ENCODE measurements around the gene MMP3.

The MMP3 gene

DNA sequence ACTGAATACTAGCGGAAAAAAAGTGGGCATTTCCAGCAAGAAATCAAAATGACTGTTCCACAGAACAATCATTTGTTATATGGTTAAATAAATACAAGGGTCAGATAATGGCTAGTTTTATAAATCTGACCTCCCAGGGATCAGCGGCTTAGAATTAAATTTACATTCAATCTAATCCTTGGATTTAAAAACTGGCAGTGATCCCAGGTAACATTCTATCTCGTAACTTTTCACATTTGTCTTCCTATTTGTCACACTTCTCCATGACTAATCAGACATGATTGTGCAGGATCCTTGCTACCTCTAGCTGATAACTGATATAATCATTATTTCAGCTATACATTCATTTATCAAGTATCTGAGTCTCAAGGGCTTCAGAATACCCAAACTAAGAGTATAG, 2.9 kb upstream of the MMP3 start:
- Mint-ChIP-seq H3K4me1 (ENCODE audit: low read depth) (no peaks in the 10 kb centered on the region), H3K4me3 (no peak overlapping the region), H3K27ac (no peak overlapping the region), H3K9me3 (ENCODE audit: low read depth) (no peaks in the 10 kb centered on the region), H3K27me3 (peaks cover 13% of the 10 kb centered on the region), H3K36me3 (no peaks in the 10 kb centered on the region)

- Mint-ChIP-seq H3K27me3 (peaks cover 8% of the 10 kb centered on the region), H3K4me3 (no peak overlapping the region), H3K36me3 (no peaks in the 10 kb centered on the region), H3K9me3 (ENCODE audit: low read depth) (no peaks in the 10 kb centered on the region), H3K4me1 (ENCODE audit: low read depth) (no peaks in the 10 kb centered on the region), H3K27ac (no peak overlapping the region)
Measured at GRCh38 chr11:102842930-102843329, 479 bp downstream of the MMP3 start.

DNA sequence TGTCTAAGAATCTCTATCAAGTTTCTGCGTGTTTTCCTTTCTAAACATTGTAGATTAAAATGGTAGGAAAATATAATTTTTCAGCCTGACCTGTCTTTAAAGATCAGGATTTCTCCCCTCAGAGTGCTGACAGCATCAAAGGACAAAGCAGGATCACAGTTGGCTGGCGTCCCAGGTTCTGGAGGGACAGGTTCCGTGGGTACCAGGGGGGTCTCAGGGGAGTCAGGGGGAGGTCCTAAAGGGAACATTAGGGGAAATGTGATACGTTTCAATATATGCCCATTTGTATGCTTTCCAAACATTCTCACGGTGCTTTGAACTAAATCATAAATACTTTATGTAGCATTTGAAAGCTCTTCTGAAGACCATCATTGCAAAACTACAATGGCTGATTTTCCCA, 3.4 kb downstream of the MMP3 start:
- H3K27ac Mint-ChIP-seq = no peak overlapping the region
- H3K27me3 Mint-ChIP-seq = peaks cover 5% of the 10 kb centered on the region
- no peaks in the 10 kb centered on the region for H3K9me3 Mint-ChIP-seq (ENCODE audit: low read depth)
- H3K4me3 Mint-ChIP-seq = no peak overlapping the region
- no peaks in the 10 kb centered on the region for H3K4me1 Mint-ChIP-seq (ENCODE audit: low read depth)
- no peaks in the 10 kb centered on the region for H3K36me3 Mint-ChIP-seq

DNA sequence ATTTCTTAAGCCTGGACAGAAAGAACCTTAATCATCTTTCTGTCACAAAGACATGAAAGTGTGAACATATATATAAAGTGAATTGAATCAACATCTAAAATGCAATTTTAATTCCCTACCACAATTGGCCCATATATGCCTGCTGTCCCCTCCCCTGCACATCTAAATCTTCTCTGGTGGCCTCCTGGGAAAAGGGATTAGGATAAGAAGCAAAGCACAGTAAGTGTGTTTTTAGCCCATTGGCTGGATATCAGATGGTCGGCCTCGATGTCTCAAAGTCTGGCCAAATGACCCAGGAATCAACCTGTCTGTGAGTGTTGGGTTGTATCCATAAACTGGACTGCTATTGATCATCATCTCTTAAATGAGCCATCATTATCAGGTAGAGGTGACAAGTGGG, 5.8 kb downstream of the MMP3 start:
- Mint-ChIP-seq H3K4me1 (ENCODE audit: low read depth) (no peaks in the 10 kb centered on the region), H3K27me3 (peaks cover 3% of the 10 kb centered on the region), H3K36me3 (no peaks in the 10 kb centered on the region)

DNA sequence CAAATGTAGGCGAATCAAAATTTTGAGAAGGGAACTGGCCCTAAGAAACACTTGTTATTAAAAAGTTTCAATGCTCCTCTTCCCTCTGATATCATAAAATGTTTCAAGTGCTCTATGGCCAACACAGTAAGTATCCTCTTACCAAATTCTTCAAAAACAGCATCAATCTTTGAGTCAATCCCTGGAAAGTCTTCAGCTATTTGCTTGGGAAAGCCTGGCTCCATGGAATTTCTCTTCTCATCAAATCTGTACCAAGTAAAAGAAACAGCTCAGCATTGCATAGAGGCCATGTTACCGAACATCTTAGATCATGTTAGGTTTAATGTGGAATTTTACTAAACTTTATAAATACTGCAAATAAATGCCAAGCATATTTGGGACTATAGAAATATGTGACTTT, 6.3 kb downstream of the MMP3 start:
- no peak overlapping the region for H3K4me3 Mint-ChIP-seq
- H3K27me3 Mint-ChIP-seq = peaks cover 3% of the 10 kb centered on the region
- no peaks in the 10 kb centered on the region for H3K4me1 Mint-ChIP-seq (ENCODE audit: low read depth)
- H3K27ac Mint-ChIP-seq = no peak overlapping the region
- no peaks in the 10 kb centered on the region for H3K36me3 Mint-ChIP-seq
- no peaks in the 10 kb centered on the region for H3K9me3 Mint-ChIP-seq (ENCODE audit: low read depth)

More for the DNA sequence above, 5.8 kb downstream of the MMP3 start:
- Mint-ChIP-seq H3K4me3 (no peak overlapping the region), H3K27ac (no peak overlapping the region), H3K9me3 (ENCODE audit: low read depth) (no peaks in the 10 kb centered on the region)

GRCh38 chr11:102836290-102836875, 7.0 kb downstream of the MMP3 start:
- H3K9me3 Mint-ChIP-seq (ENCODE audit: low read depth) = no peaks in the 10 kb centered on the region
- no peak overlapping the region for H3K27ac Mint-ChIP-seq
- H3K27me3 Mint-ChIP-seq = peaks cover 9% of the 10 kb centered on the region
- no peaks in the 10 kb centered on the region for H3K36me3 Mint-ChIP-seq
- H3K4me1 Mint-ChIP-seq (ENCODE audit: low read depth) = no peaks in the 10 kb centered on the region
- no peak overlapping the region for H3K4me3 Mint-ChIP-seq

DNA sequence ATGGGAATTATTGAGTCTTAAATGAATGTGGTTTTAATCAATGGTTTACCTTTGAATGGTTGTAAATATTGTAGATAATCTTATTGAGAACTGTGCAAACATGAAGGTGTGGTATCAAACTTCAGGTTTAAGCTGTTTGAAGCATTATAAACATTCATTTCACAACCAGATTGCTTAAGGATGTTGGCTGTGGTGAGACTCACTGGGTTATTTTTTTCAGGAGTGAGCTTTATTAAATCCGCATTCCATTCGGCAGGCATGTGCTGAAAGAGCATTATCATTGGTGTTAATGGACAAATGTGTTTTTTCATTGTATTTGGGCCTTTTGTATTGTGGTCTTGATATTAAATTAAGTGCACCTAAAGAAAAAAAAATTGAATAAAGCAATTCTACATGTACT, 9.7 kb downstream of the MMP3 start:
- Mint-ChIP-seq H3K9me3 (ENCODE audit: low read depth) (no peaks in the 10 kb centered on the region), H3K4me1 (ENCODE audit: low read depth) (no peaks in the 10 kb centered on the region), H3K27me3 (peaks cover 19% of the 10 kb centered on the region), H3K27ac (no peak overlapping the region), H3K4me3 (no peak overlapping the region), H3K36me3 (no peaks in the 10 kb centered on the region)

GRCh38 chr11:102832612-102833011, 10.8 kb downstream of the MMP3 start:
- Mint-ChIP-seq H3K27me3 (peaks cover 19% of the 10 kb centered on the region), H3K4me3 (no peak overlapping the region), H3K36me3 (no peaks in the 10 kb centered on the region), H3K27ac (no peak overlapping the region), H3K9me3 (ENCODE audit: low read depth) (no peaks in the 10 kb centered on the region), H3K4me1 (ENCODE audit: low read depth) (no peaks in the 10 kb centered on the region)

GRCh38 chr11:102831489-102832440, 11.6 kb downstream of the MMP3 start:
- no peaks in the 10 kb centered on the region for H3K4me1 Mint-ChIP-seq (ENCODE audit: low read depth)
- peaks cover 3% of the 10 kb centered on the region for H3K36me3 Mint-ChIP-seq
- no peak overlapping the region for H3K27ac Mint-ChIP-seq
- H3K4me3 Mint-ChIP-seq = no peak overlapping the region
- H3K9me3 Mint-ChIP-seq (ENCODE audit: low read depth) = no peaks in the 10 kb centered on the region
- H3K27me3 Mint-ChIP-seq = peaks cover 25% of the 10 kb centered on the region

DNA sequence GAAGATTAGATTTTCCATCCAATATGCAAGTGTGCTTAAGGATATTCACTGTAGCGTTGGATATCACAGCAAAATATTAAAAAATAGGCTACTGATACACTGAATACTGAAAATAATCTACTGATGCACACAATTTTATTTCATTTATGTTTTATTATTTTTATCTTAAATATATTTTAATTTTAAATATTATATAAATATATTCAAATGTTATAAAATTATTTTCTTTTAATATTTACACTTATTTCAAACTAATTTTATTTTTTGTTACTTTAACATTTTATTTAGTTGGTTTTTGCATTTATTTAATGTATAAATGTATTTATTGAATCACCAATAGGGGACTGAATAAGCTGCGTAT, 12.3 kb downstream of the MMP3 start:
- Mint-ChIP-seq H3K4me1 (ENCODE audit: low read depth) (no peaks in the 10 kb centered on the region), H3K27me3 (peaks cover 28% of the 10 kb centered on the region), H3K4me3 (no peak overlapping the region), H3K36me3 (peaks cover 3% of the 10 kb centered on the region), H3K27ac (no peak overlapping the region), H3K9me3 (ENCODE audit: low read depth) (no peaks in the 10 kb centered on the region)

GRCh38 chr11:102830001-102830727, 13.2 kb downstream of the MMP3 start:
- Mint-ChIP-seq H3K36me3 (peaks cover 3% of the 10 kb centered on the region), H3K27me3 (peaks cover 31% of the 10 kb centered on the region), H3K4me3 (no peak overlapping the region), H3K4me1 (ENCODE audit: low read depth) (no peaks in the 10 kb centered on the region), H3K27ac (no peak overlapping the region), H3K9me3 (ENCODE audit: low read depth) (peaks cover 3% of the 10 kb centered on the region)

DNA sequence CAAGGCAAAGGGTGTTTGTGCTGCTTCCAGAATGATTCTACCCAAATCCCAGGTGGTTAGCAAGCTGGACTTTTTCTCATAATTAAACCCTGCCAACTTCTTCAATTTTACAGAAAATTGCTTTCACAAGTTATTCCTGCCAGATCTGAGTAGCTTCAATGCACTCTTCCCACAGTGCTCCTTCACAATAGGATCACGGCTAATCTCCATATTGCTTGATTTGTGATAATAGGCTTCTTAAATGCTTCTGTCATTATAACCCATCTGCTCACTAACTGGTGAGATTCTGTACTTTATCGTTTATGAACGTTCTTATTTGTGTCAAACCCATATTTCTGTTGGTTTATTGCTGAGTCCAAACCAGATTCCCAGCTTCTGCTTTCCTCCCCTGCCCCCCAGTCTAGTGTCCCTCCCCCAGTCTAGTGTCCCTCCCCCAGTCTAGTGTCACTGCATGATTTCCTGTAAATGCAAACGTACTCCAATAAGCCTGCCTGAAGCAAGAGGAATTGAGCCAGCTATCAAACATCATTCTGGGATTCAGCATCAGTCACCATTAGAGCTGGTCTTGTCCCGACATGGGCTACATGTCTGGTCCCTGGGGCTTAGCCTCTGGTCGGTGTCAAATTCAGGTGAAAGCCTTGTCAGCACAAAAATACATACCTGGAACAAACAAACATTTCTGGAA, 14.0 kb downstream of the MMP3 start:
- Mint-ChIP-seq H3K27ac (no peak overlapping the region), H3K27me3 (peaks cover 31% of the 10 kb centered on the region), H3K4me1 (ENCODE audit: low read depth) (no peaks in the 10 kb centered on the region), H3K36me3 (peaks cover 3% of the 10 kb centered on the region), H3K9me3 (ENCODE audit: low read depth) (peaks cover 3% of the 10 kb centered on the region), H3K4me3 (no peak overlapping the region)

DNA sequence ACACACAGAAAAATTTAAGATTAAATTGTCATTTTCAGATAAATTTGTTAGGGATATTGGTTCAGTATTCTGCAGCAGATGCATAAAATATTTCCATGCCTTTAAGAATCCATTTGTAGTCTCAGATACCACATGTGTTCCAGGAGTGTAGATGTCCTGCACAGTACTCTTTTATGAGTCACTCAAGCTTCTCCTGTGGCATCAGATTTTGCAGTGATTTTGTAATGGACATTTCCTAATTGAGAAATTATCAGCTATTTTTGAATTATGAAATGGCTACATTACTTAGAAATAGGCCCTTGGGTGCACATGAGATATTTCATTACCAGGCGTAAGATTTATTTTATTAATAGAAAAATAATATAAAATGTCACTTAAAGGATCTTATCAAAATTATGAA, 18.9 kb downstream of the MMP3 start:
- Mint-ChIP-seq H3K36me3 (peaks cover 3% of the 10 kb centered on the region), H3K27ac (no peak overlapping the region), H3K4me1 (ENCODE audit: low read depth) (no peaks in the 10 kb centered on the region), H3K4me3 (no peak overlapping the region), H3K27me3 (peaks cover 21% of the 10 kb centered on the region), H3K9me3 (ENCODE audit: low read depth) (peaks cover 3% of the 10 kb centered on the region)

- no peaks in the 10 kb centered on the region for H3K4me1 Mint-ChIP-seq (ENCODE audit: low read depth)
- H3K36me3 Mint-ChIP-seq = no peaks in the 10 kb centered on the region
- H3K9me3 Mint-ChIP-seq (ENCODE audit: low read depth) = peaks cover 8% of the 10 kb centered on the region
- H3K27ac Mint-ChIP-seq = no peak overlapping the region
- H3K4me3 Mint-ChIP-seq = no peak overlapping the region
- H3K27me3 Mint-ChIP-seq = peaks cover 3% of the 10 kb centered on the region
Measured at GRCh38 chr11:102819491-102819890, 23.9 kb downstream of the MMP3 start.

- Mint-ChIP-seq H3K27me3 (peaks cover 12% of the 10 kb centered on the region), H3K4me1 (ENCODE audit: low read depth) (no peaks in the 10 kb centered on the region), H3K4me3 (no peak overlapping the region), H3K36me3 (no peaks in the 10 kb centered on the region), H3K9me3 (ENCODE audit: low read depth) (peaks cover 8% of the 10 kb centered on the region), H3K27ac (no peak overlapping the region)
Measured at GRCh38 chr11:102813484-102813883, 29.9 kb downstream of the MMP3 start.

Measured in activated naive CD8-positive, alpha-beta T cell (primary cell).